ENCODE data around the gene SHROOM2. TPM values are rescaled to one million over a fixed set of nuclear protein-coding genes. Genes with fewer than 3 reads are reported as not detected.

SHROOM2 gene
- total RNA-seq, 1 experiment from 2014 or later: 14.1 TPM

GRCh38 chrX:9785254-9785943 lies 830 bp upstream of the SHROOM2 start:
- peaks cover 22% of the 10 kb centered on the region for H3K36me3 Mint-ChIP-seq (ENCODE audit: insufficient read depth, unreplicated experiment)
- BruUV-seq (replicated peaks): no TSS peak
- H3K27me3 Mint-ChIP-seq (ENCODE audit: unreplicated experiment): no peaks in the 10 kb centered on the region
- peak overlapping the region; percentile 52 for H3K4me3 Mint-ChIP-seq (ENCODE audit: low read depth, unreplicated experiment)
- no peak overlapping the region for H3K27ac Mint-ChIP-seq (ENCODE audit: unreplicated experiment)
- intact Hi-C loops (cut with micrococcal nuclease; ENCODE audit: unreplicated experiment): loop anchor here (5.0 to 10.0 kb wide), 2 partner anchors 59 to 82 kb away; no protein-coding TSS in a partner anchor
- TF ChIP-seq CTCF (IDR thresholded peaks at IDR 0.05; ENCODE audit: unreplicated experiment): no peak
- DNase-seq: no peak
- CTCF ChIA-PET: interaction anchor here (0.6 kb wide), 1 partner anchor 65 kb away, joined by 4 read pairs; no protein-coding TSS in a partner anchor
- H3K4me1 Mint-ChIP-seq (ENCODE audit: low read depth, unreplicated experiment): peaks cover 22% of the 10 kb centered on the region
- no peaks in the 10 kb centered on the region for H3K9me3 Mint-ChIP-seq (ENCODE audit: low read depth, unreplicated experiment)

- Mint-ChIP-seq H3K27me3 (ENCODE audit: unreplicated experiment) (no peaks in the 10 kb centered on the region), H3K4me3 (ENCODE audit: low read depth, unreplicated experiment) (peak overlapping the region; percentile 70), H3K36me3 (ENCODE audit: insufficient read depth, unreplicated experiment) (peaks cover 22% of the 10 kb centered on the region), H3K9me3 (ENCODE audit: low read depth, unreplicated experiment) (no peaks in the 10 kb centered on the region), H3K4me1 (ENCODE audit: low read depth, unreplicated experiment) (peaks cover 22% of the 10 kb centered on the region), H3K27ac (ENCODE audit: unreplicated experiment) (no peak overlapping the region)
- BruUV-seq (replicated peaks): TSS peak; percentile 66
- DNase-seq: peak; percentile 43
- intact Hi-C loops (cut with micrococcal nuclease; ENCODE audit: unreplicated experiment): loop anchor here (5.0 to 10.0 kb wide), 2 partner anchors 58 to 80 kb away; no protein-coding TSS in a partner anchor
- CTCF ChIA-PET: no interaction called here
- TF ChIP-seq CTCF (IDR thresholded peaks at IDR 0.05; ENCODE audit: unreplicated experiment): no peak
Observed at GRCh38 chrX:9786798-9787635, 788 bp downstream of the SHROOM2 start.

GRCh38 chrX:9788911-9789310 lies 2.7 kb downstream of the SHROOM2 start:
- H3K27ac Mint-ChIP-seq (ENCODE audit: unreplicated experiment): no peak overlapping the region
- peak; percentile 22 for DNase-seq
- no peaks in the 10 kb centered on the region for H3K27me3 Mint-ChIP-seq (ENCODE audit: unreplicated experiment)
- CTCF ChIA-PET: no interaction called here
- TF ChIP-seq CTCF (IDR thresholded peaks at IDR 0.05; ENCODE audit: unreplicated experiment): no peak
- no TSS peak for BruUV-seq (replicated peaks)
- peak overlapping the region; percentile 70 for H3K4me3 Mint-ChIP-seq (ENCODE audit: low read depth, unreplicated experiment)
- H3K9me3 Mint-ChIP-seq (ENCODE audit: low read depth, unreplicated experiment): no peaks in the 10 kb centered on the region
- H3K4me1 Mint-ChIP-seq (ENCODE audit: low read depth, unreplicated experiment): peaks cover 22% of the 10 kb centered on the region
- intact Hi-C loops (cut with micrococcal nuclease; ENCODE audit: unreplicated experiment): loop anchor here (5.0 to 10.0 kb wide), 2 partner anchors 56 to 78 kb away; no protein-coding TSS in a partner anchor
- peaks cover 22% of the 10 kb centered on the region for H3K36me3 Mint-ChIP-seq (ENCODE audit: insufficient read depth, unreplicated experiment)

- Mint-ChIP-seq H3K27me3 (ENCODE audit: unreplicated experiment) (no peaks in the 10 kb centered on the region), H3K4me3 (ENCODE audit: low read depth, unreplicated experiment) (no peak overlapping the region), H3K36me3 (ENCODE audit: insufficient read depth, unreplicated experiment) (peaks cover 22% of the 10 kb centered on the region), H3K9me3 (ENCODE audit: low read depth, unreplicated experiment) (no peaks in the 10 kb centered on the region), H3K4me1 (ENCODE audit: low read depth, unreplicated experiment) (peaks cover 22% of the 10 kb centered on the region), H3K27ac (ENCODE audit: unreplicated experiment) (no peak overlapping the region)
- CTCF ChIA-PET: no interaction called here
- no peak for DNase-seq
- intact Hi-C loops (cut with micrococcal nuclease; ENCODE audit: unreplicated experiment): loop anchor here (5.0 to 10.0 kb wide), 2 partner anchors 55 to 78 kb away; no protein-coding TSS in a partner anchor
- TF ChIP-seq CTCF (IDR thresholded peaks at IDR 0.05; ENCODE audit: unreplicated experiment): no peak
- BruUV-seq (replicated peaks): no TSS peak
Observed at GRCh38 chrX:9789555-9789954, 3.3 kb downstream of the SHROOM2 start.
